Measurements from ENCODE around the gene RNF115.
"Not testable (repeated sequence)": the region's sequence is repeated elsewhere in the genome, so short reads cannot be mapped to it uniquely, and the experiment has no call there.

GRCh38 chr1:145760395-145760949, 63.4 kb downstream of the RNF115 start:
- not testable (repeated sequence) for TF ChIP-seq POLR2A (IDR thresholded peaks at IDR 0.05; ENCODE audit: low read depth, low read length); CTCF (conservative IDR thresholded peaks at IDR 0.05; ENCODE audit: low read depth, low read length); USF2 (IDR thresholded peaks at IDR 0.05; ENCODE audit: low read depth, low read length); SMC3 (IDR thresholded peaks at IDR 0.05; ENCODE audit: low read depth, low read length); CEBPB (IDR thresholded peaks at IDR 0.05; ENCODE audit: low read depth, low read length)

All from IMR-90 (cell line).